HFF-Myc (cell line): ENCODE data around the gene PIWIL4.

Experiments used
- DNase-seq: peaks from one replicate; pipeline ENCODE4 v3.0.0-alpha.2; 2011; ENCODE audit warnings: low read depth; ENCODE audit errors: extremely low read depth
- H3K4me3 ChIP-seq: replicated peaks from 2 replicates; pipeline ENCODE4 v1.5.1; 2011; ENCODE audit warnings: low read depth, mild to moderate bottlenecking, control low read depth, low read length
- CTCF ChIP-seq: IDR thresholded peaks from 2 replicates; pipeline ENCODE4 v1.5.1; 2012; ENCODE audit warnings: mild to moderate bottlenecking, low read depth, low read length, control low read depth; ENCODE audit errors: missing control alignments

The PIWIL4 gene

GRCh38 chr11:94668212-94668793 lies 101.1 kb downstream of the PIWIL4 start:
- TF ChIP-seq CTCF = no peak
- no peak overlapping the region for H3K4me3 ChIP-seq
- DNase-seq = no peak

GRCh38 chr11:94669023-94669422 lies 101.9 kb downstream of the PIWIL4 start:
- TF ChIP-seq CTCF = no peak
- DNase-seq = no peak
- no peak overlapping the region for H3K4me3 ChIP-seq
